SH-SY5Y (cell line): ENCODE measurements around the gene CDH5.

Source experiments
- GATA2 ChIP-seq: IDR thresholded peaks from 2 replicates; pipeline ENCODE4 v1.6.1; 2011; ENCODE audit warnings: mild to moderate bottlenecking, low read depth, low read length
- GATA3 ChIP-seq: IDR thresholded peaks from 2 replicates; pipeline ENCODE4 v1.6.1; 2011; ENCODE audit warnings: low read depth, mild to moderate bottlenecking, low read length, moderate library complexity

- TF ChIP-seq GATA3 (no peak), GATA2 (no peak)
Observed at GRCh38 chr16:66379571-66379941, 13.1 kb downstream of the CDH5 start.
